ENCODE data around the gene ZNF213.

ZNF213 gene

GRCh38 chr16:3115561-3115960 lies 19.3 kb upstream of the ZNF213 start:
- TF ChIP-seq CTCF (IDR thresholded peaks at IDR 0.05; ENCODE audit: control insufficient read depth, extremely low read depth, insufficient read depth), result no peak
- DNase-seq (ENCODE audit: low read depth), result no peak
- H3K4me3 ChIP-seq (ENCODE audit: low read depth, low read length), result no peak overlapping the region

GRCh38 chr16:3118204-3118790 lies 16.5 kb upstream of the ZNF213 start:
- no peak for DNase-seq (ENCODE audit: low read depth)
- no peak for TF ChIP-seq CTCF (IDR thresholded peaks at IDR 0.05; ENCODE audit: control insufficient read depth, extremely low read depth, insufficient read depth)
- no peak overlapping the region for H3K4me3 ChIP-seq (ENCODE audit: low read depth, low read length)

- H3K4me3 ChIP-seq (ENCODE audit: low read depth, low read length), result no peak overlapping the region
- TF ChIP-seq CTCF (IDR thresholded peaks at IDR 0.05; ENCODE audit: control insufficient read depth, extremely low read depth, insufficient read depth), result no peak
- no peak for DNase-seq (ENCODE audit: low read depth)
Observed at GRCh38 chr16:3118846-3119245, 16.0 kb upstream of the ZNF213 start.

GRCh38 chr16:3119286-3119685 lies 15.5 kb upstream of the ZNF213 start:
- TF ChIP-seq CTCF (IDR thresholded peaks at IDR 0.05; ENCODE audit: control insufficient read depth, extremely low read depth, insufficient read depth), result no peak
- no peak for DNase-seq (ENCODE audit: low read depth)
- no peak overlapping the region for H3K4me3 ChIP-seq (ENCODE audit: low read depth, low read length)

GRCh38 chr16:3119701-3120408 lies 15.0 kb upstream of the ZNF213 start:
- DNase-seq (ENCODE audit: low read depth), result no peak
- no peak for TF ChIP-seq CTCF (IDR thresholded peaks at IDR 0.05; ENCODE audit: control insufficient read depth, extremely low read depth, insufficient read depth)
- no peak overlapping the region for H3K4me3 ChIP-seq (ENCODE audit: low read depth, low read length)

GRCh38 chr16:3120435-3120834 lies 14.4 kb upstream of the ZNF213 start:
- DNase-seq (ENCODE audit: low read depth), result no peak
- H3K4me3 ChIP-seq (ENCODE audit: low read depth, low read length), result no peak overlapping the region
- no peak for TF ChIP-seq CTCF (IDR thresholded peaks at IDR 0.05; ENCODE audit: control insufficient read depth, extremely low read depth, insufficient read depth)
